Kidney epithelial cell (primary cell): ENCODE data around the gene TBC1D24. TPM values are rescaled to one million over a fixed set of nuclear protein-coding genes. Genes with fewer than 3 reads are reported as not detected.

ENCODE experiments used
- DNase-seq: peaks from one replicate; pipeline ENCODE4 v3.0.0-alpha.2; 2010; ENCODE audit warnings: low read depth
- H3K27me3 ChIP-seq: 2 replicates; pipeline ENCODE4 v1.6.0; 2011; ENCODE audit warnings: low read length; ENCODE audit not compliant: control insufficient read depth, insufficient read depth
- H3K36me3 ChIP-seq: 2 replicates; pipeline ENCODE4 v1.5.1; 2011; ENCODE audit warnings: low read length; ENCODE audit not compliant: control insufficient read depth, insufficient read depth
- H3K4me3 ChIP-seq: 2 replicates; pipeline ENCODE4 v1.5.1; 2011; ENCODE audit warnings: low read depth, mild to moderate bottlenecking, control low read depth, low read length
- CTCF ChIP-seq: IDR thresholded peaks from 2 replicates; pipeline ENCODE4 v1.5.1; 2011; ENCODE audit warnings: mild to moderate bottlenecking, moderate library complexity, low read length, control low read depth, inconsistent platforms; ENCODE audit not compliant: insufficient read depth, poor library complexity, severe bottlenecking
- total RNA-seq: library from RNA; depleted of rRNA; stranded (reverse); fragments of >200 nt; gene quantifications from 2 replicates; pipeline ENCODE4 v1.2.3, GENCODE V29; 2015

The TBC1D24 gene
- total RNA-seq, 1 donor from 2014 or later, result 14.5 TPM

DNA sequence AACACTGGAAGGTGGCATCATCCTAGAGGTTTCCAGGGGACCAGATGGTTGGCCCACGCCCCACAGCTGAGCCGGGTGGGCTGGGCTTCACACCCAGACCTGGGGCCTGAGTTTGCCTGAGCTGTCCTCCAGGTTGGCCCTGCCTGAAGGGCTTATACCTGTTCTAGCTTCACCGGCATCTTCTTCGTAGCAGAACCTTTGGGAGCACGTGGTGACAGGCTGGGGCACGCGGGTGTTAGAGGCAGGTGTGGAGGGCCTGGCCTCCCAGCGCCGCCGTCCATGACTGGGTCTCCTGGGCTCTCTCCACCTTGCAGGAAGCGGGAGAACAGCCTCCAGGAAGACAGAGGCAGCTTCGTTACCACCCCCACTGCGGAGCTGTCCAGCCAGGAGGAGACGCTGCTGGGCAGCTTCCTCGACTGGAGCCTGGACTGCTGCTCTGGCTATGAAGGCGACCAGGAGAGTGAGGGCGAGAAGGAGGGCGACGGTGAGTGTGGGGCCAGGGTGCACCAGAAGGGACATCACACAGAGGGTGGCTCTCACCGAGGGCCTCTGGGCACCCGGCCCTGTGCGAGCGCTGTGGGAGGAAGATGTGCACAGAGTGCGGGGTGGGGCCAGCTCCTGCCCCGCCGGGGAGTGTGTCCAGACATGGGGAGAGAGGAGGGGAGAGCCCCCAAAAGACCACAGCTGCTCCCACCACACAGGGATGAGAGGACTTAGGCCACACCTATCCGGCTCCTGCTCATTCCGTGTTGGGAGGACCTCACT, 19.7 kb upstream of the TBC1D24 start:
- peaks cover 6% of the 10 kb centered on the region for H3K36me3 ChIP-seq
- no peak for DNase-seq
- H3K27me3 ChIP-seq, result no peaks in the 10 kb centered on the region
- H3K4me3 ChIP-seq, result no peak overlapping the region
- no peak for TF ChIP-seq CTCF

DNA sequence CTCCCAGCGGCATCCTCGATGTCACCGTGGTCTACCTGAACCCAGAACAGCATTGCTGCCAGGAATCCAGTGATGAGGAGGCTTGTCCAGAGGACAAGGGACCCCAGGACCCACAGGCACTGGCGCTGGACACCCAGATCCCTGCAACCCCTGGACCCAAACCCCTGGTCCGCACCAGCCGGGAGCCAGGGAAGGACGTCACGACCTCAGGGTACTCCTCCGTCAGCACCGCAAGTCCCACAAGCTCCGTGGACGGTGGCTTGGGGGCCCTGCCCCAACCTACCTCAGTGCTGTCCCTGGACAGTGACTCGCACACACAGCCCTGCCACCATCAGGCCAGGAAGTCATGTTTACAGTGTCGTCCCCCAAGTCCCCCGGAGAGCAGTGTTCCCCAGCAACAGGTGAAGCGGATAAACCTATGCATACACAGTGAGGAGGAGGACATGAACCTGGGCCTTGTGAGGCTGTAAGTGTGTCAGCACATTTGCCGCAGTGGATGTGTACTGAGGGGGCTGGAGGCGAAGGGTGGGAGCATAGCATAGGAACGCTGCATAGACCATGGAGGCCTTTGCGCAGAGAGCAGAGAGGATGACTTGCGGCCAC, 18.3 kb upstream of the TBC1D24 start:
- Histone ChIP-seq H3K27me3 (no peaks in the 10 kb centered on the region), H3K36me3 (peaks cover 4% of the 10 kb centered on the region), H3K4me3 (no peak overlapping the region)
- no peak for TF ChIP-seq CTCF
- DNase-seq, result no peak

DNA sequence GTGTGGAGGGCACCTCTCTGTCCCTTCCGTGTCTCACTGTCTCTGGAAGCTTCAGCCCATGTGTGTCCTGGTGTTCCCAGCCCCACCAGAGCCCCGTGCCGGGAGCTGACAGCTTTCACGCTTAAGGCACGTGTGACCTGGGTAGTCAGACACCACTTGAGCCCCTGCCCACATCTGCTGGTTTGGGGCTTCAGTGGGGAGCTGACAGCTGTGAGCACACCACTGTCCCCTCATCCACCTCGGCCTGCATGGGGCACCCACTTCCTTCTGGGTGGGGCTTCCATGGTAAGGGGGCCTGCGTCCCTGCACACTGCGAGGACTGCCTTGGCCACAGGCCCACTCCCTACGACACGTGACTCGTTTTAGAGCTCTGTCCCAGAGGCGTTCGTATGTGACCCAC, 17.7 kb upstream of the TBC1D24 start:
- no peak for TF ChIP-seq CTCF
- DNase-seq, result no peak
- Histone ChIP-seq H3K4me3 (no peak overlapping the region), H3K36me3 (peaks cover 4% of the 10 kb centered on the region), H3K27me3 (no peaks in the 10 kb centered on the region)

- TF ChIP-seq CTCF, result no peak
- Histone ChIP-seq H3K36me3 (peaks cover 3% of the 10 kb centered on the region), H3K27me3 (no peaks in the 10 kb centered on the region), H3K4me3 (no peak overlapping the region)
- DNase-seq, result no peak
Observed at GRCh38 chr16:2457946-2458345, 17.0 kb upstream of the TBC1D24 start.

DNA sequence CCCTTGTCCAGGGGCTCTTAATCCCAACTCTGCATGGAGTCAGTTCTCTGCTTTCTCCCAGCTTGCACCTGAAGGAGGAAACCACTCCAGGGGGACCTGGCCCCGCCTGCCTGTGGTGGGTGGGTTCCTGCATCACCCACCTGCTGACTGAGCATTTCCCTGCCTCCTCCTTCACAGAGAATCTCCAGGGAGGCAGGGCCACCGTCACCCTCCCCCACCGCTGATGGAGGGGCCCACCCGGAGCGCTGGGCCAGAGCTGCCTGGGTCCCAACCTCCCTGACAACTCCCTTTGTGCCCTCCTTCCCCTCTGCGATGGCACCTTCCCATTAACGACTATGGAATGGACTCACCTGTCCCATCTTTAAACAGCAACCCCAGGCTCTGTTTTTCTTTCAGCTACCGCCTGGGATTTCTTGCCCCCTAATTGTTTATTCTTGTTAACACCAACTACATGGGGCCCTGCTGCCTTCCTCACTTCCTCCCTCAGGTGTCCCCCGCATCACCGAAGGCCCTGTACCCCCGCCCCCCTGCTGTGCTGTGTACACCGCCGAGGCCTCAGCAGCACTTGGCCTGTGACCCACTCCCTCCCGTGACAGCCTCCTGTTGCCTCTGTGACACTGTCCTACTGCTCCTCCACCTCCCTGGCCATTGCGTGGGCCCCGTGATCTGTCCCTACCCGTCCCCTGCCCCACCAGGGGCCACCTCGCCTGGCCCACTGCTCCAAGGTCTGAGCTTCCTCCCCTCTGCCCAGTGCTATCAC, 15.9 kb upstream of the TBC1D24 start:
- Histone ChIP-seq H3K36me3 (peaks cover 1% of the 10 kb centered on the region), H3K27me3 (no peaks in the 10 kb centered on the region), H3K4me3 (peak overlapping the region; percentile 41)
- no peak for TF ChIP-seq CTCF
- DNase-seq, result no peak
